Measurements from ENCODE around the gene STXBP4. TPM values are rescaled to one million over a fixed set of nuclear protein-coding genes. Genes with fewer than 3 reads are reported as not detected.

The STXBP4 gene
- total RNA-seq, 1 experiment from 2014 or later, result 16.5 TPM

GRCh38 chr17:55166506-55166905, 197.9 kb downstream of the STXBP4 start:
- H3K27ac Mint-ChIP-seq, result no peak overlapping the region
- H3K27me3 Mint-ChIP-seq (ENCODE audit: low read depth), result no peaks in the 10 kb centered on the region
- H2AFZ ChIP-seq (ENCODE audit: low read length), result no peak overlapping the region
- H4K5ac ChIP-seq (ENCODE audit: insufficient read length, low read depth, low read length), result no peak overlapping the region
- no peaks in the 10 kb centered on the region for H3K4me1 ChIP-seq (ENCODE audit: insufficient read depth, low read length)
- no peak overlapping the region for H2BK120ac ChIP-seq (ENCODE audit: low read depth, low read length, poor library complexity, severe bottlenecking)
- H3K27ac ChIP-seq (ENCODE audit: insufficient read length, low read depth, low read length), result no peak overlapping the region
- H3K9ac ChIP-seq (ENCODE audit: extremely low read depth, insufficient read length, low read length), result no peak overlapping the region
- no peak overlapping the region for H4K91ac ChIP-seq (ENCODE audit: insufficient read length, low read depth, low read length)
- no peak overlapping the region for H3K14ac ChIP-seq (ENCODE audit: insufficient read depth, low read length)
- no peak overlapping the region for H3K4me3 Mint-ChIP-seq
- H3K9me3 ChIP-seq (ENCODE audit: control insufficient read depth, low read depth, low read length), result no peaks in the 10 kb centered on the region
- H3K23ac ChIP-seq (ENCODE audit: insufficient read length, low read depth, low read length), result no peak overlapping the region
- no peaks in the 10 kb centered on the region for H4K20me1 ChIP-seq (ENCODE audit: control insufficient read depth, insufficient read depth, insufficient read length)
- no peaks in the 10 kb centered on the region for H3K23me2 ChIP-seq (ENCODE audit: insufficient read length, low read depth, low read length, poor library complexity, severe bottlenecking)
- no peaks in the 10 kb centered on the region for H3K79me1 ChIP-seq (ENCODE audit: insufficient read depth, low read depth, low read length, poor library complexity, severe bottlenecking)
- no peaks in the 10 kb centered on the region for H3K27me3 ChIP-seq (ENCODE audit: insufficient read depth, low read length)
- no peak overlapping the region for H2BK5ac ChIP-seq (ENCODE audit: insufficient read length, low read length)
- WGBS (ENCODE audit: extremely low coverage, insufficient read length, low lambda C conversion rate), result no CpG with 5 or more reads among the region's 2 CpGs
- H2AK5ac ChIP-seq (ENCODE audit: insufficient read length, low read length), result no peak overlapping the region
- TF ChIP-seq CTCF (conservative IDR thresholded peaks at IDR 0.05), result no peak
- no peak overlapping the region for H3K56ac ChIP-seq (ENCODE audit: insufficient read length, low read depth, low read length)
- no peak overlapping the region for H3K18ac ChIP-seq (ENCODE audit: insufficient read length, low read depth, low read length)
- no peak overlapping the region for H2BK12ac ChIP-seq (ENCODE audit: insufficient read length, low read depth, low read length)
- no peak overlapping the region for H2BK20ac ChIP-seq (ENCODE audit: low read depth, low read length, poor library complexity, severe bottlenecking)
- H4K8ac ChIP-seq (replicated peaks; ENCODE audit: insufficient read length, low read depth, low read length), result no peak overlapping the region
- no peak overlapping the region for H3T11ph ChIP-seq (ENCODE audit: low read length)
- no peaks in the 10 kb centered on the region for H3K36me3 Mint-ChIP-seq (ENCODE audit: insufficient read depth in 1 of 3, low read depth in 3 of 3)
- H3K4me2 ChIP-seq (ENCODE audit: insufficient read depth, insufficient read length, low read length), result no peak overlapping the region
- no peaks in the 10 kb centered on the region for H3K79me2 ChIP-seq (ENCODE audit: insufficient read depth, low read length)
- DNase-seq, result no peak
- H2BK15ac ChIP-seq (ENCODE audit: low read depth, low read length), result no peak overlapping the region
- H3K9me3 Mint-ChIP-seq, result no peaks in the 10 kb centered on the region; a peak in 1 of 5 replicates
- no peaks in the 10 kb centered on the region for H3K4me1 Mint-ChIP-seq
- no peak overlapping the region for H3K4ac ChIP-seq (ENCODE audit: low read depth, low read length)

Data from H9 (cell line).